HPDE6-E6E7 (cell line): ENCODE results near the gene SPRR2A.
"Not testable (repeated sequence)": the region's sequence is repeated elsewhere in the genome, so short reads cannot be mapped to it uniquely, and the experiment has no call there.

Experiments used
- DNase-seq: peaks from one replicate; pipeline ENCODE4 v3.0.0; 2011; ENCODE audit warnings: missing footprints; ENCODE audit errors: extremely low spot score

Gene SPRR2A

GRCh38 chr1:153025797-153026196, 31.5 kb downstream of the SPRR2A start:
- peak; percentile 36 for DNase-seq

GRCh38 chr1:153024413-153024812, 32.9 kb downstream of the SPRR2A start:
- DNase-seq: no peak

- DNase-seq: no peak
Measured at GRCh38 chr1:153023109-153023508, 34.2 kb downstream of the SPRR2A start.

GRCh38 chr1:153022340-153022739, 35.0 kb downstream of the SPRR2A start:
- DNase-seq: not testable (repeated sequence)

- DNase-seq: not testable (repeated sequence)
Measured at GRCh38 chr1:153021829-153022228, 35.5 kb downstream of the SPRR2A start.

- DNase-seq: not testable (repeated sequence)
Measured at GRCh38 chr1:153011235-153011758, 46.0 kb downstream of the SPRR2A start.
